WERI-Rb-1 (cell line): ENCODE measurements around the gene ZNF764.
A peak's percentile ranks its signal among the peaks of the same experiment; 100 is the strongest.
"Not testable (repeated sequence)": the region's sequence is repeated elsewhere in the genome, so short reads cannot be mapped to it uniquely, and the experiment has no call there.

Experiments
- DNase-seq: peaks from one replicate; pipeline ENCODE4 v3.0.0-alpha.2; 2020
- H3K27ac ChIP-seq: fragments of 250-450 bp; sonication (Bioruptor Pico); 2 replicates; pipeline ENCODE4 v1.5.1; 2020; ENCODE audit warnings: mild to moderate bottlenecking, moderate library complexity
- H3K27me3 ChIP-seq: fragments of 250-450 bp; sonication (Bioruptor Pico); 2 replicates; pipeline ENCODE4 v1.5.1; 2021; ENCODE audit warnings: mild to moderate bottlenecking, low read depth, moderate library complexity; ENCODE audit not compliant: insufficient read depth, severe bottlenecking
- H3K36me3 ChIP-seq: fragments of 250-450 bp; sonication (Bioruptor Pico); 2 replicates; pipeline ENCODE4 v1.5.1; 2020; ENCODE audit warnings: mild to moderate bottlenecking, moderate library complexity
- H3K4me3 ChIP-seq: 2 replicates; pipeline ENCODE4 v1.5.1; 2011; ENCODE audit warnings: low read depth, mild to moderate bottlenecking, control low read depth, low read length
- H3K9me3 ChIP-seq: fragments of 250-450 bp; sonication (Bioruptor Pico); 2 replicates; pipeline ENCODE4 v1.5.1; 2021; ENCODE audit warnings: mild to moderate bottlenecking, moderate library complexity; ENCODE audit not compliant: severe bottlenecking
- TF ChIP-seq, protein P1 (sequence below): IDR thresholded peaks from 2 replicates; pipeline ENCODE4 v1.5.1; 2011; ENCODE audit warnings: low read depth, mild to moderate bottlenecking, control low read depth, inconsistent platforms, low read length

The ZNF764 gene

DNA sequence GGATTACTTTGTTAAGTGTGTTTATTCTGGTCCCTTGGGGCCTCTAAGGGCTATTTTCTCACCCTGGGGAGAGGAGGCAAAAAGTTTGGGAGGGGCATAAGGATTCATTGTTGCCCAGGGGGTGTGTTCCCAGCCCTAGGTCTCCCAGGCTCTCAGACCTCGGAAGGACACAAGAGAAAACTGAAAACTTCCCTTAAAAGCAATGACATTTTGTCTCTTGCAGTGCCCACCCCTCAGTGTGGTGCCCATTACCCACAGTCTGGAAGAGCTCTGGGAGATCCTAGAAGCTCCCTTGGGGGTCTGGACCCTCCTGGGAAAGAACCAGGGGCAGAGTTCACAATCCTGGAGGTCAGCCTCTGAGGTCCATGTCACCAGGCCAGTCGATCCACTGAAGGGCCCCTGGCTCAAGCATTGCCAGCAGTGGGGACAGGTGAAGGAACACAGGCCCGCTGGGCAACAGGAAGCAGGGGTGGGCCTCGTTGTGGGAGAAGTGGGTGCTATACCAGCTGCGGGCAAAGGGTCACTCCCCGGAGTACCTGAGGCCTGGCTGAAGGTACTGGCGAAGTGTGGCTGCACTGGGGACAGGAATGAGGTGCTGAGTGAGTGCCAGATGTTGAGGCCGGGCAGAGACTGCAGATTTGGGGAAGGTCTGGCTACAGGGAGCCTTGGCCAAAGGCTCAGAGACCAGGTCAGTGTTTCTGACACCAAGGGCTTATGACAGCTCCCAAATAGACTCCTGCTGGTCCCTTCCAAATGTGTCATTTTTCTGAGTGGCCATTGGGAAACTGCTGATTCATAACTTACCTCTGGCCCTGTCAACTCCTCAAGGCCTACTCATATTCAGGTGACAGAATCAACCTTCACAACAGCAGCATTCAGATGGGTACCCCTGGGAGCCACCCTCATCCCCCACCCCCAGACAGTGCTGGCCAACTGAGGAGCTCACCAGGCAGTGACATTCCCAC, 18.9 kb downstream of the ZNF764 start:
- no peaks in the 10 kb centered on the region for H3K27me3 ChIP-seq
- H3K36me3 ChIP-seq = no peaks in the 10 kb centered on the region
- no peak overlapping the region for H3K4me3 ChIP-seq
- no peak overlapping the region for H3K27ac ChIP-seq
- no peak for DNase-seq
- TF ChIP-seq, protein P1, sequence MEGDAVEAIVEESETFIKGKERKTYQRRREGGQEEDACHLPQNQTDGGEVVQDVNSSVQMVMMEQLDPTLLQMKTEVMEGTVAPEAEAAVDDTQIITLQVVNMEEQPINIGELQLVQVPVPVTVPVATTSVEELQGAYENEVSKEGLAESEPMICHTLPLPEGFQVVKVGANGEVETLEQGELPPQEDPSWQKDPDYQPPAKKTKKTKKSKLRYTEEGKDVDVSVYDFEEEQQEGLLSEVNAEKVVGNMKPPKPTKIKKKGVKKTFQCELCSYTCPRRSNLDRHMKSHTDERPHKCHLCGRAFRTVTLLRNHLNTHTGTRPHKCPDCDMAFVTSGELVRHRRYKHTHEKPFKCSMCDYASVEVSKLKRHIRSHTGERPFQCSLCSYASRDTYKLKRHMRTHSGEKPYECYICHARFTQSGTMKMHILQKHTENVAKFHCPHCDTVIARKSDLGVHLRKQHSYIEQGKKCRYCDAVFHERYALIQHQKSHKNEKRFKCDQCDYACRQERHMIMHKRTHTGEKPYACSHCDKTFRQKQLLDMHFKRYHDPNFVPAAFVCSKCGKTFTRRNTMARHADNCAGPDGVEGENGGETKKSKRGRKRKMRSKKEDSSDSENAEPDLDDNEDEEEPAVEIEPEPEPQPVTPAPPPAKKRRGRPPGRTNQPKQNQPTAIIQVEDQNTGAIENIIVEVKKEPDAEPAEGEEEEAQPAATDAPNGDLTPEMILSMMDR = no peak
- no peaks in the 10 kb centered on the region for H3K9me3 ChIP-seq

DNA sequence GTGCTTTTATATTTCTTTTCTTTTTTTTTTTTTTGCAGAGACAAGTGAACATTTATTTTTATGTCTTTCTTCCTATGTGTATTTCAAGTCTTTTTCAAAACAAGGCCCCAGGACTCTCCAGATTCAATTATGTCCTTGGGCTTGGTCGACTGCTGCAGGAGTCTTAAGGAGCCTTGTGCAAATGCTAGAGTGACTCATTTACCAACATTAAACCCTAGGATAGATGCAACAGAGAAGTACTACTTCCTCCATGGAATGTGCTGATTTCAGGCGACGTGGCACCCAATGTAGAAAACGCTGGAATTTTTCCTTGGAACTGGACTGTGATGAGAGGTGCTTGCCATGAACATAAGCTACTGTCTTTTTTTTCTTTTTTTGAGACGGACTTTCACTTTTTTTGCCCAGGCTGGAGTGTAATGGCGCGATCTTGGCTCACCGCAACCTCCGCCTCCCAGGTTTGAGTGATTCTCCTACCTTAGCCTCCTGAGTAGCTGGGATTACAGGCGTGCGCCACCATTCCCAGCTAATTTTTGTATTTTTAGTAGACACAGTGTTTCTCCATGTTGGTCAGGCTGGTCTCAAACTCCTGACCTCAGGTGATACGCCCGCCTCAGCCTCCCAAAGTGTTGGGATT, 21.7 kb downstream of the ZNF764 start:
- DNase-seq, H3K27ac ChIP-seq, H3K27me3 ChIP-seq, H3K4me3 ChIP-seq, H3K9me3 ChIP-seq: not testable (repeated sequence)
- peaks cover 12% of the 10 kb centered on the region for H3K36me3 ChIP-seq

DNA sequence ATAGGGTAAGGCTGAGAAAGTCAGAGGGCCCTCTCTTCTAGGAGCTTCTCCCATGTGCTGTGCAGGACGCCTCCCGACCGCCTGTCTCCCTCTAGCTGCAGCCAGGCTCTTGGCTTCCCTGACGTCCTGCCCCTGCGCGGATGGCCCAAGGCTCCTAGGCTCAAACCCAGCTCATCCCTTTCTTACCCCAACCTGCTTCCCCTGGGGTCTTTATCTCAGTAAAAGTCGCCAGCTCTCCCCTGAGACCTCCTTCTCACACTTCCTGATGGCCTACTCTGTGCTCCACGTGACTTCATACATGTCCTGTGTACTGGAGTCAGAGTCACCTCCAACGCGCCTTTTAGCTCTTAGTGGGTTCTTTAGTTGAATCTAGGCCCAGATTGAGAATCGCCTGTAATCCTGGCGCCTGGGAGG, 22.4 kb downstream of the ZNF764 start:
- Histone ChIP-seq H3K27me3 (no peaks in the 10 kb centered on the region), H3K36me3 (peaks cover 16% of the 10 kb centered on the region), H3K9me3 (no peaks in the 10 kb centered on the region), H3K27ac (peak overlapping the region; percentile 93), H3K4me3 (peak overlapping the region; percentile 86)
- peak; percentile 80 for DNase-seq
- TF ChIP-seq, protein P1 = peak; percentile 82

DNA sequence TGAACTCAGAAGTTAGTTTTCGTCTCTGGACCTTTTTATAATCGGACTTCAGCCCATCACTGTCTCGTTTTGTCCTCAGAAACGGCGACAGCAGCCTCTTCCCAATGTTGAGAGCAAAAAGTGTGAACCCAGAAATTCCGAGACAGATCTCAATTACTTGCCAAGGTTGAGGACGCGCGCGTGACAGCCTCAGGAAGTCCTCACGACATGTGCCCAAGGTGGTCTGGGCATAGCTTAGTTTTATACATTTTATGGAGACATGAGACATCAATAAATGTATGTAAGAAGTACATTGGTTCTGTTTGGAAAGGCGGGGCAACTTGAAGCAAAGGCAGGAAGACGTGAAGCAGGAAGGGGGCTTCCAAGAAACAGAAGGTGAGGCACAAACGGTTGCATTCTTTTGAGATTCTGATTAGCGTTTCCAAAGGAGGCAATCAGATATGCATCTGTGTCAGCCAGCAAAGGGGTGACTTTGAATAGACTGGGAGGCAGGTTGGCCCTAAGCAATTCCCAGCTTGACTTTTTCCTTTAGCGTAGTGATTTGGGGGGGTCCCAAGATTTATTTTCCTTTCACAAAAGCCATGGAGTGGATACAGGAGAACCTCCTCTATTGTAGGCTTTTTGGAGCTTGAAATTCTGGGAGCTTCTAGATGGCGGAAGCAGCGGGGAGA, 22.9 kb downstream of the ZNF764 start:
- Histone ChIP-seq H3K9me3 (no peaks in the 10 kb centered on the region), H3K36me3 (peaks cover 19% of the 10 kb centered on the region), H3K4me3 (peak overlapping the region; percentile 86), H3K27me3 (no peaks in the 10 kb centered on the region), H3K27ac (peak overlapping the region; percentile 93)
- TF ChIP-seq, protein P1 = no peak
- DNase-seq = no peak

DNA sequence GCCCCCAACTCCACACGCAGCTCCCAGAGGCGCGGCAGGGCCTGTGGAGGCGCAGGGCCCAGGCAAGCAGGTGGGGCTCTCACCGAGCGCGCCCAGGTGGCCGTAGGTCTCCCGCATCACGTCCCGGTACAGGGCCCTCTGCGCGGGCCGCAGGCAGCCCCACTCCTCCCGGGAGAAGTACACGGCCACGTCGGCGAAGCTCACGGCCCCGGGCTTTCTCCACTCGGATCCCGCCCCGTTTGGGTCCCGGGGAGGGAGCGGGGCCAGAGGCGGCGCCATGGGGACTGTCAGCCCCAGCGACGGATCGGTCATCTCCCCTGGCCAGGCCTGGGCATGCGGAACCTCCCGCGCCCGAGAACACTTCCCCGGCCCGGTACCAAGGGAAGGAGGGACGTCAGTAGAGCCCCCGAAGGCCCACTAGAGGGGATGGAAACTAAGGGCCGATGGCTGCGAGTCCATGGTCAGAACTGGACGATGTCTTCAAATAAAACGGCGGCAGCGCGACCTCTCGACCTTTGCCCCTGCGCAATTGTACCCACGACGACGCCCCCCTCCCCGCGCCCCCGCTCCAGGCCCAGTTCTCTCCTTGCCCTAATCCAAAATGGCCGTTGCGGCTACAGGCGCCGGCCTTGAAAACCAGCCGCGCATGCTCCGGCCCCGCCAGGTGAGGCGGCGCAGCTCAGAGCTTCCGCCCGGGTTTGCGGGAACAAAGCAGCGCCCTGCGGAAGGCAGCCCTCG, 23.6 kb downstream of the ZNF764 start, which contains the start of gene ZNF747:
Gene ZNF747, minus strand, starts transcription at position 491 of the 738 bp plus-strand sequence. Its CDS starts 179 bp downstream, at position 312.
- Histone ChIP-seq H3K4me3 (peak within 1 kb of the TSS; percentile 86), H3K36me3 (peaks cover 19% of the 10 kb centered on the region), H3K9me3 (no peaks in the 10 kb centered on the region), H3K27me3 (no peaks in the 10 kb centered on the region), H3K27ac (peak within 1 kb of the TSS; percentile 93)
- TF ChIP-seq, protein P1 = no peak
- peak; percentile 93 for DNase-seq
